Measurements from ENCODE around the gene TRIM71.
"Not testable (repeated sequence)": the region's sequence is repeated elsewhere in the genome, so short reads cannot be mapped to it uniquely, and the experiment has no call there.

The TRIM71 gene

DNA sequence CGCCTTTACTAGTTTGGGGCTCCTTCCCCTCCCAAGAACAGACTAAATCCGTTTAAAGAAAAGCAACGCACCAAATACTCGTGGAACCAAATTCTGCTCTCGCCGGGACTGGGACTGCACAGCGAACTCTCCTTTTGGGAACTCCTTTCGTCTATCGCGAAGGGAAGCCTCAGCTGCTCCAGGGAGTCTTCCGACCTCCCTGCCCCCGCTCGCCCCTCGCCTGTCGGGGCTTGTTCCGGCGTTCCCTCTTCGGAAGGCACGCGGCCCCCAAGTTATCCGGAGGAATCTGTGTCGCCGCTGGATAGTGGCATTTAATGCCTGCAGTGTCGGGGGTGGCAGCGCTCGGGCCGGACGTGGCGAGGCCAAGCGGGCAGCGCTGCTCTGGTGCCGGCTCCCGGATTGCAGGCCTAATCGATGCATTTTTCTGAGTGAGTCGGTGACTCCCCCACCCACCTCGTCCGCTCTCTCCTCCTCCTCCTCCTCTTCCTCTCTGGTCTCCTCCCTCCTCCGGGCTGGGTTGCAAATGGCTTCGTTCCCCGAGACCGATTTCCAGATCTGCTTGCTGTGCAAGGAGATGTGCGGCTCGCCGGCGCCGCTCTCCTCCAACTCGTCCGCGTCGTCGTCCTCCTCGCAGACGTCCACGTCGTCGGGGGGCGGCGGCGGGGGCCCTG lies at the start of gene TRIM71:
TRIM71 (plus strand) TSS at position 440 of the 671 bp plus-strand sequence; CDS start at position 524, 84 bp downstream.
- in situ Hi-C loops (cut with HindIII; ENCODE audit: low pct_unique_long_range_greater_than_20kb, low sequenced_read_pairs), result no loop called here
- DNase-seq (ENCODE audit: low read depth in 1 of 2, low spot score in 1 of 2), result no peak
- no peak for TF ChIP-seq JUND (IDR thresholded peaks at IDR 0.05; ENCODE audit: low read depth)

DNA sequence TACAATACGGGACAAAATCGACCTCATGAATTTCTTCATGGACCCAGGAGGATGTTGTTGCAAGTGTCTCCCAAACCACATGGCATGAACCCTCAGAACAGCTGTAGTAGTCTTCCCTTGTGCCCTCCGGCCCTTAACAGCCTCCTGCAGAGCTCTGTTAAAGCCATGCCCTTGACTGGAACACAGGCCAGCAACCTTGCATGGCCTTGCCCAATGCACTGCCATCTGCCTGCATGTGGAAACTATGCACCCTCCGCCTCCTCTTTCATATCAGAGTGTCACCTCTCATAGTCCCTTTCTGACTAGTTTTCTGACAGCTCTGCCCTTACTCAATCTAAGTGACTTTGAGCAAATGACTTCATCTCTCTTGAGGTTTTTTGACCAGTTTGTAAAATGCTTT lies 39.4 kb upstream of the TRIM71 start:
- in situ Hi-C loops (cut with HindIII; ENCODE audit: low pct_unique_long_range_greater_than_20kb, low sequenced_read_pairs), result no loop called here
- no peak for TF ChIP-seq JUND (IDR thresholded peaks at IDR 0.05; ENCODE audit: low read depth)
- DNase-seq (ENCODE audit: low read depth in 1 of 2, low spot score in 1 of 2), result no peak

- TF ChIP-seq JUND (IDR thresholded peaks at IDR 0.05; ENCODE audit: low read depth), result no peak
- no peak for DNase-seq (ENCODE audit: low read depth in 1 of 2, low spot score in 1 of 2)
- in situ Hi-C loops (cut with HindIII; ENCODE audit: low pct_unique_long_range_greater_than_20kb, low sequenced_read_pairs), result no loop called here
These were observed 37.6 kb upstream of the TRIM71 start for GRCh38 chr3:32780071-32780734.

DNA sequence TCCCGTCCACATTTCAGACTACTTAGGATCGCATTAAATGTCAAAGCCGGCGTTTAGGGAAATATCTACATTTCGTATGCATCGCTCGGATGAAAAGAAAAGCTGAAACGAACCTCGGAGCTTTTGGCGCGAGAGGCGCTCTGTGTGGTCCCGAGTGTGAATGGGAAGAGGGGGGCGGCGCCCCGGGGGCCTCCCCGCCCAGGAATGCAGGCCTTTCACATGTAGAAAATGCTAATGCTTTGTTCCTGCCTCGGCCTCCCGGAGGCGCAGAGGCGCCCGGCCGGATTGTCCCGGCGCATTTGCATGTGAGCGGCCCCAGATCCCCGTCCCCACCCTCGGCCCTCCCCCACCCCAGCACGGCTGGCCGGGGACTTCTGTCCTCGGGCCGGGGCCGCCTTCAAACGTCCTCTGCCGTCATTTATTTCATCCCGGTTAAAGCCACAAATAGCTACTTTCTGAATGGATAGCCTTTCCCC lies 37.0 kb upstream of the TRIM71 start:
- in situ Hi-C loops (cut with HindIII; ENCODE audit: low pct_unique_long_range_greater_than_20kb, low sequenced_read_pairs), result no loop called here
- no peak for TF ChIP-seq JUND (IDR thresholded peaks at IDR 0.05; ENCODE audit: low read depth)
- peak in 1 of 2 experiments; percentile 75 for DNase-seq (ENCODE audit: low read depth in 1 of 2, low spot score in 1 of 2)

DNA sequence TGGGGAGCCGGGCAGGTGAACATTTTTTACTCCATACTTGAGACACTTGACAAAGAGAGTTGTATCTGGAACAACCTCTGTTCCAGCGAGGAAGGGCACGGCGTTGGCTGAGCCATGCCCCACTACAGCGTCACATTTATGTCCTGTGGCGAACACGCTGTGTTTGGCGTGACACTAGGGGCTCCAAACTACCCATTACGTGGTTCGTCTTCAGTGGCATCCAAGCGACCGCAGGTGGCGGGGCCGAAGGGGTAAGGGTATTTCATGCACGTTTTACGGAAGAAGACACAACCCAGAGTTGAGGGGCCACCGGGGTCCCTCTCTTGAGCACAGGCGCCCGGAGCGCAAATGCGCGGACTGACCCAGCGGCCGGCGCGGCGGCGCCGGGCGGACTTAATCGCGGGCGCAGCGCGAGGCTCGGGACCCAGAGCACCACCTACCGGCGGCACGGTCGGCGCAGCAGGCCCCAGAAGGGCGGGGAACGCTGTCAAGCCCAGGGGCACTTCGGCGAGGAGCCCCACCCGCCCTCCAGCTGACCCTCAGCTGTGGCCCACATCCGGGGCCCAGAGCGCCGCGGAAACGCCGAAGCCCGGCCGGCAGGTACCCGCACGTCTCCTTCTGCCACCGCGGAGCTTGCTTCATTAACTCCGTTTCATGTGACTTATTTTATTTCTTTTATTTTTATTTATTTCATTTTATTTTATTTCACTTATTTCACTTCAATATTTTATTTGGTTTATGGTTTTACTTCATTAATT lies 36.4 kb upstream of the TRIM71 start:
- in situ Hi-C loops (cut with HindIII; ENCODE audit: low pct_unique_long_range_greater_than_20kb, low sequenced_read_pairs), result no loop called here
- TF ChIP-seq JUND (IDR thresholded peaks at IDR 0.05; ENCODE audit: low read depth), result no peak
- DNase-seq (ENCODE audit: low read depth in 1 of 2, low spot score in 1 of 2), result peak; percentile 52 to 84

- DNase-seq (ENCODE audit: low read depth in 1 of 2, low spot score in 1 of 2); in situ Hi-C loops (cut with HindIII; ENCODE audit: low pct_unique_long_range_greater_than_20kb, low sequenced_read_pairs): not testable (repeated sequence)
These were observed 35.9 kb upstream of the TRIM71 start for GRCh38 chr3:32781969-32782270.

DNA sequence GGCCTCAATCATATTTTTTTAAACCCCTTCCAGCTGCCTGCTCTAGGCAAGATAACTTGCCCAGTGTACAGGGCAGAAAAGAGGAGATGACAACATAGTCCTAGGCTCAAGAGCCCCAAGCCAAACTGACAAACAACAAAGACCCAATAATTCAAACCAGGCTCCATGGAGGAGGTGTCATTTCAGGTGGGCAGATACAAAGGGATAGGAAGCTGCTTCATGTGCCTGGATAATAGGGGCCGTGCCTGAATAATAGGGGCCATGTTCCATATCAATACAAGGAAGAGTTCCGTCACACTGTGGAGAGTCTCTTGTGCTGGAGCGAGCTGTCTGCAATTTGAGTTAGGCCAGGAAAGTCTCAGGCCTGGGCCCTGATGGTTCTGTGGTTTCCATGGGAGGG lies 35.4 kb upstream of the TRIM71 start:
- in situ Hi-C loops (cut with HindIII; ENCODE audit: low pct_unique_long_range_greater_than_20kb, low sequenced_read_pairs), result no loop called here
- DNase-seq (ENCODE audit: low read depth in 1 of 2, low spot score in 1 of 2), result no peak
- no peak for TF ChIP-seq JUND (IDR thresholded peaks at IDR 0.05; ENCODE audit: low read depth)

GRCh38 chr3:32791833-32792232 lies 26.0 kb upstream of the TRIM71 start:
- DNase-seq (ENCODE audit: low read depth in 1 of 2, low spot score in 1 of 2), result peak in 1 of 2 experiments; percentile 29
- no peak for TF ChIP-seq JUND (IDR thresholded peaks at IDR 0.05; ENCODE audit: low read depth)
- in situ Hi-C loops (cut with HindIII; ENCODE audit: low pct_unique_long_range_greater_than_20kb, low sequenced_read_pairs), result no loop called here

GRCh38 chr3:32794487-32795308 lies 23.1 kb upstream of the TRIM71 start:
- in situ Hi-C loops (cut with HindIII; ENCODE audit: low pct_unique_long_range_greater_than_20kb, low sequenced_read_pairs), result no loop called here
- peak; percentile 49 to 85 for DNase-seq (ENCODE audit: low read depth in 1 of 2, low spot score in 1 of 2)
- TF ChIP-seq JUND (IDR thresholded peaks at IDR 0.05; ENCODE audit: low read depth), result no peak

- in situ Hi-C loops (cut with HindIII; ENCODE audit: low pct_unique_long_range_greater_than_20kb, low sequenced_read_pairs); DNase-seq (ENCODE audit: low read depth in 1 of 2, low spot score in 1 of 2): not testable (repeated sequence)
These were observed 21.3 kb upstream of the TRIM71 start for GRCh38 chr3:32796384-32796950.

- TF ChIP-seq JUND (IDR thresholded peaks at IDR 0.05; ENCODE audit: low read depth), result no peak
- in situ Hi-C loops (cut with HindIII; ENCODE audit: low pct_unique_long_range_greater_than_20kb, low sequenced_read_pairs), result no loop called here
- no peak for DNase-seq (ENCODE audit: low read depth in 1 of 2, low spot score in 1 of 2)
These were observed 20.0 kb upstream of the TRIM71 start for GRCh38 chr3:32797776-32798175.

- DNase-seq (ENCODE audit: low read depth in 1 of 2, low spot score in 1 of 2); in situ Hi-C loops (cut with HindIII; ENCODE audit: low pct_unique_long_range_greater_than_20kb, low sequenced_read_pairs): not testable (repeated sequence)
These were observed 16.4 kb upstream of the TRIM71 start for GRCh38 chr3:32801440-32801839.

Measured in T47D (cell line).